Measurements from ENCODE around the gene LUM. TPM values are rescaled to one million over a fixed set of nuclear protein-coding genes. Genes with fewer than 3 reads are reported as not detected.

LUM gene
- total and polyA plus RNA-seq, 2 of the 4 experiments (the other 2 are of a cell fraction), result 50.0 to 70.5 TPM

- CTCF ChIA-PET, result no interaction called here
- Histone ChIP-seq H3K18ac (ENCODE audit: low read depth, low read length) (no peak overlapping the region), H3K27me3 (ENCODE audit: control insufficient read depth, insufficient read depth, low read length) (no peaks in the 10 kb centered on the region)
Observed at GRCh38 chr12:91073426-91073825, 37.9 kb downstream of the LUM start.

More at GRCh38 chr12:91073426-91073825, 37.9 kb downstream of the LUM start:
- H3K9ac ChIP-seq (ENCODE audit: low read depth, low read length), result no peak overlapping the region
- no peak overlapping the region for H2AFZ ChIP-seq (replicated peaks; ENCODE audit: low read length, poor library complexity)
- no peak overlapping the region for H4K91ac ChIP-seq (ENCODE audit: insufficient read depth, low read depth, low read length)
- no peak overlapping the region for H3K4me2 ChIP-seq (ENCODE audit: low read depth, low read length)
- in situ Hi-C loops (cut with MboI; ENCODE audit: low sequenced_read_pairs) (no loop called here), dilution Hi-C loops (cut with HindIII; ENCODE audit: low sequenced_read_pairs, unreplicated experiment) (no loop called here), intact Hi-C loops (cut with micrococcal nuclease) (no loop called here)
- H3K56ac ChIP-seq (ENCODE audit: extremely low read depth, insufficient read depth, low read length), result no peak overlapping the region
- H3K4me3 ChIP-seq (ENCODE audit: insufficient read depth, low read depth, low read length), result no peak overlapping the region
- ATAC-seq (ENCODE audit: low read depth), result no peak
- POLR2A ChIA-PET (ENCODE audit: unreplicated experiment), result no interaction called here
- H3K4ac ChIP-seq (ENCODE audit: low read depth, low read length), result no peak overlapping the region
- no peaks in the 10 kb centered on the region for H3K36me3 ChIP-seq (ENCODE audit: control insufficient read depth, insufficient read depth, low read length)
- no peak overlapping the region for H3K14ac ChIP-seq (replicated peaks; ENCODE audit: low read depth, low read length)
- H2BK15ac ChIP-seq (ENCODE audit: low read depth, low read length), result no peak overlapping the region
- H3K4me1 ChIP-seq (ENCODE audit: control insufficient read depth, insufficient read depth, low read length), result no peaks in the 10 kb centered on the region
- no peak overlapping the region for H4K5ac ChIP-seq (ENCODE audit: low read depth, low read length)
- no peaks in the 10 kb centered on the region for H4K20me1 ChIP-seq (ENCODE audit: insufficient read depth, low read length)
- H2AK9ac ChIP-seq (replicated peaks; ENCODE audit: low read depth, low read length, poor library complexity), result no peak overlapping the region
- no peak for TF ChIP-seq NFE2L2 (IDR thresholded peaks at IDR 0.05; ENCODE audit: low read depth, low read length)
- TF ChIP-seq RFX5 (IDR thresholded peaks at IDR 0.05; ENCODE audit: low read depth, low read length), result no peak
- TF ChIP-seq MAZ (IDR thresholded peaks at IDR 0.05; ENCODE audit: borderline replicate concordance, low read depth, low read length), result no peak
- no peak for TF ChIP-seq MXI1 (IDR thresholded peaks at IDR 0.05; ENCODE audit: borderline replicate concordance, low read depth, low read length)
- TF ChIP-seq FOS (IDR thresholded peaks at IDR 0.05; ENCODE audit: low read depth, low read length), result no peak
- TF ChIP-seq CHD1 (IDR thresholded peaks at IDR 0.05; ENCODE audit: low read depth, low read length), result no peak
- no peak for TF ChIP-seq RAD21 (IDR thresholded peaks at IDR 0.05; ENCODE audit: low read length)
- TF ChIP-seq, protein P1, sequence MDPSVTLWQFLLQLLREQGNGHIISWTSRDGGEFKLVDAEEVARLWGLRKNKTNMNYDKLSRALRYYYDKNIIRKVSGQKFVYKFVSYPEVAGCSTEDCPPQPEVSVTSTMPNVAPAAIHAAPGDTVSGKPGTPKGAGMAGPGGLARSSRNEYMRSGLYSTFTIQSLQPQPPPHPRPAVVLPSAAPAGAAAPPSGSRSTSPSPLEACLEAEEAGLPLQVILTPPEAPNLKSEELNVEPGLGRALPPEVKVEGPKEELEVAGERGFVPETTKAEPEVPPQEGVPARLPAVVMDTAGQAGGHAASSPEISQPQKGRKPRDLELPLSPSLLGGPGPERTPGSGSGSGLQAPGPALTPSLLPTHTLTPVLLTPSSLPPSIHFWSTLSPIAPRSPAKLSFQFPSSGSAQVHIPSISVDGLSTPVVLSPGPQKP (IDR thresholded peaks at IDR 0.05; ENCODE audit: borderline replicate concordance, low read depth, low read length), result no peak
- TF ChIP-seq BHLHE40 (IDR thresholded peaks at IDR 0.05; ENCODE audit: low read depth, low read length), result no peak
- no peak overlapping the region for H4K8ac ChIP-seq (ENCODE audit: low read depth in 2 of 2, low read length in 2 of 2)
- H3K23ac ChIP-seq (ENCODE audit: low read depth, low read length), result no peak overlapping the region
- no peaks in the 10 kb centered on the region for H3K9me1 ChIP-seq (ENCODE audit: insufficient read depth, low read length)
- no peak overlapping the region for H3K27ac ChIP-seq (ENCODE audit: insufficient read depth, low read length)
- no peak overlapping the region for H2BK20ac ChIP-seq (ENCODE audit: low read depth, low read length)
- H3K9me3 ChIP-seq (ENCODE audit: control insufficient read depth, insufficient read depth, low read length), result no peaks in the 10 kb centered on the region
- H2BK120ac ChIP-seq (ENCODE audit: low read depth, low read length), result no peak overlapping the region
- no peaks in the 10 kb centered on the region for H3K79me1 ChIP-seq (ENCODE audit: low read depth in 1 of 2, low read length in 2 of 2)
- no peak for DNase-seq
- H2BK5ac ChIP-seq (ENCODE audit: low read depth, low read length, poor library complexity, severe bottlenecking), result no peak overlapping the region
- BruUV-seq (replicated peaks), result no TSS peak
- H2AK5ac ChIP-seq (ENCODE audit: low read depth, low read length), result no peak overlapping the region
